SKM-1 (cell line): Measurements from ENCODE around the gene KHDRBS2.

Source experiments
- DNase-seq: peaks from one replicate; lab custom pipeline; 2025; ENCODE audit not compliant: unreplicated experiment; lab: John Stamatoyannopoulos, UW

Gene KHDRBS2

DNA sequence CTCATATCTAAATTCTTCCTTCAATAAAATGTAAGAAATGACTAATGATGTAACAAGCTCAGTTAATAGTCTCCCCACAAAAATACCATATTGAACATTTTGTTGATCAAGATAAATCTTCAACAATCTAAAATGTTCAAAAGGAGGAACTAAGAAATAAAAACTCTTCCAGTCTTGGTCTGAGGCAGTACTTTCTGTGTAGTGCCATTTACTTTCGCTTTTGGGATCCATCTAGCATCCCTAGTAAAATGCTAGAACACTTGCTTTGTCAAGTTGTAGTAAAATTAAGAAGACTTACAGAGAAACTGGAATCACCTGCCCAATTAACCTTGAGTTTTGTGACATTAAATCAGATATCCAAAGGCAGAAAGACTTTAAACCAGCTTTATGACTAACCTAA lies 246.4 kb downstream of the KHDRBS2 start:
- DNase-seq: no peak

DNA sequence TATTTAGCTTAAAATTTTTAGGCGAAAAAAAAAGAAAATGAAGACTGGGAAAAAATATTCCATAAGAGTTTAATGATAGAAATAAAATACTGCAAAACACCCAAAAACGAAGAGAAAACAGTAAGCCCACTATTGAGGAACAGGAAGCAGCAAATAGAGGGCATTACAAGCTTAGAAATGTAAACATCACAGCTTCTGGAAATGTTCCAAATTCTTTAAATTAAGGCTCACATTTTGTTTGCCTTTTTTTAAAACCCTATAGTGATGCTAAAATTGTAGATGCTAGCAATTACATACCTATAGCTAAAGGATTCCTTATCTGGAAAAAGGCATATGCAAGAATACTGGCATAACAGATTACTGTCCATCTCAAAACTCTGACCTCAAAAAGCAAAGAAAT lies 248.6 kb downstream of the KHDRBS2 start:
- no peak for DNase-seq

DNA sequence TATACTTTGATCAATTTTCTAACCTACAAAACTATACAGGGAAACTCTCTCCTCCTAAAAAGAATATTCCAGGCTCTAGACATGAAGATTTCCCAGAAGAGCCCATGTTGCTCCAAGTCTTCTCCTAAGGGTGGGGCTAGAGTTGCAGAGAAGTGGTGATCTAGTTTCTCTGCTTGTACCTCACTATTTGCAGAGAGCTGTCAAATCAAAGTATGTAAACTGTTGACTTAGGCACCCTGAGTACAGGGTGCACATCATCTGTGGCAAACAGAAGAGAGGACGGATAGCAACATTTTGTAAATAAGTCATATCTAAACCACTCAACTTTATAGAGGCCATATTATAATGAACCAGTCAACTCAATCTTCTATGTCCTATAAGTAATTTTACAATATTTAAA lies 250.1 kb downstream of the KHDRBS2 start:
- no peak for DNase-seq

DNA sequence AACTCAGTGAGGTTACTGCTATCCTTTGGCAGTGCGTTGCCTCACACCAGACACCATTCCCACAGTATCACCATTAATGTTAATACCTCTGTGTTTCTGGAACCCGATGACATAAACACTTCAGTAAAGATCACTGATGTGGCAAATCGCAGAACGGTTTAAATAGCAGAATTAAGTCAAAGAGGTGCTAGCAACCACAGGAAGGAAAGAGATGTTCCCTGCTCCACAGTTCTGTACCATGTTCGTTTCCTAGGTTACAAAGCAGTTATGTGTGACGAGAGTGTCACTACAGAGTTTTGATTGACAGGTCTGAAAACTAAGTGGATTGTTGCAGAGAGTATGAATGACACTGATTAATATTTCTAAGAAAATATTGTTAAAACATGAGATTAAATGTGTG lies 272.3 kb downstream of the KHDRBS2 start:
- no peak for DNase-seq

DNA sequence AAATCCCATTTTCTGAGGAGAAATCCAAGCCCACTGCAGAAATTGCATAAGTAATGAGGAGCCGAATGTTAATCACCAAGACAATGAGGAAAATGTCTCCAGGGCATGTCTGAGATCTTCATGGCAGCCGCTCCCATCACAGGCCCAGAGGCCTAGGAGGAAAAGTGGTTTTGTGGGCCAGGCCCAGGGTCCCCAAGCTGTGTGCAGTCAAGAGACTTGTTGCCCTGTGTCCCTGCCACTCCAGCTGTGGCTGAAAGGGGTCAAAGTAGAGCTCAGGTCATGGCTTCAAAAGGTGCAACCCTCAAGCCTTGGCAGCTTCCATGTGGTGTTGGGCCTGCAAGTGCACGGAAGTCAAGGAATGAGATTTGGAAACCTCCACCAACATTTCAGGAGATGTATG lies 276.6 kb downstream of the KHDRBS2 start:
- no peak for DNase-seq

DNA sequence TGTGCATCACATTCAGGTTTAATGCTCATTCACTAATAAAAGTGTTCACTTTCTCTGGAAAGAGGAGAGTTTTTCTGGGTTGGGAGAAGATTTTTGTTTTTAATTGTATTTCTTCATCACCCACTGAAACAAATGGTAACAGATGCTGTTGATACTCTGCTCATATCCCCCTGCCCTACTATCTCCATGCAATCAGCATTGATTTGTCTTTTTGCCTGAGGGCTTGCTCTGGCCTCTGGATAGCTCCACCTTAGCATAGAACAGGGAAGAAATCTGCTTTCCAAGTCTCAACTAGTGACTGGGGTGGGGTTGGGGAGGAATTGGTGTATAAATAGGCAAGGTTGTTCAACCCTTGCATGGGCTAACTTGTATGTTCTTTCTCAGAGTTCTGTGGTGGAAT lies 296.4 kb downstream of the KHDRBS2 start:
- no peak for DNase-seq

DNA sequence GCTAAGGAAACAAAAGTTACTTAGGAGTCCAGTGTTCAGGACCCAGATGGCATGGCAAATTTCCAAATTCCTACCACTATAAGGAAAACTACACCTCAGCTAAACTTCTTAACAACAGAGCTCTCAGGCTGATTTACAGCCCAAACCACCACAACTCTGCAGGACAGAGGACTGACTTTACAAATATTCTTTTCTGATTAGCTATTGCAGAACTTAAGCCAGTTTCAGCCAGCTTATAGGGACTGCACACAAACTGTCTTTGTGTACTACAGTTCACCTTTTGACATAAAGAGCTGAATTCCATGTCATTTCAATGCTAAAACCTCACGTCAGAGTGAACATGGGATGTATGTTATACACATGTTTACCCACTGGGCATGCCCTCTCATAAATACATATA lies 305.4 kb downstream of the KHDRBS2 start:
- no peak for DNase-seq

DNA sequence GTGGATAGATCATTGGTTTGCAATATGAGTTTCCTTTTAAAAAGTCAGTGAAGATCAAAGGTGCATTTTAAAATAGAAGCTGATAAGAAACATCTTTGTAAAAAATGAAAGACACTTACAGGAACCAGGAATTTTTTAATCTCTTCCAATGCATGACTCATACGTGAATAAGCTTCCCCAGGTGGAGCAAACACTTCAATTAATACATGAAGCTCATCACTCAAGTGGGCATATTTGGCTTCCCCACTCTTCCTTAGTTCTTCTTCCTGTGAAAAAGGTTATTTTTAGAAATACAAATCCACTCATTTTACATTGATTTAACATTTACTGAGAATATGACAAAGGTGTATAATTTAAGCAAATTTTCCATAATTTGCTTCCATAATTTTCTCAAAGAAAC lies 308.1 kb downstream of the KHDRBS2 start:
- DNase-seq: no peak

DNA sequence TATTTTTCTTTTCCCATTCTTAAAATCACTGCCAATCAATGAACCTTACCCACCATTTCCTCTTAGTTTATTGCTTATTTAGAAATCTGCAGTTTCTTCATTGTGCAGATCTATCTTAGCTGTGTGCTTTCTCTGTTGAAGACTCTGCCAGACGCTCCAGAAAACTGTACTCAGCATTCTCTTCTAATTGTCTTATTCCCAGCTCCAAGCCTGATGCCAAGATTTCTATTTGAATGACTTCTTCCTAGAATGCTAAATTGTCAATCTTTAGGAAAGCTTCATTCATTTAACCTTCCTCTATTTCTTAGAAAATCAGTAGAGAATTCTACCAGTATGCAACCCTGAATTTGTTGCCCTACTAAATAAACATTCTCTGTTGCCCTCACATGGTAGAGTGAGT lies 308.9 kb downstream of the KHDRBS2 start:
- no peak for DNase-seq

DNA sequence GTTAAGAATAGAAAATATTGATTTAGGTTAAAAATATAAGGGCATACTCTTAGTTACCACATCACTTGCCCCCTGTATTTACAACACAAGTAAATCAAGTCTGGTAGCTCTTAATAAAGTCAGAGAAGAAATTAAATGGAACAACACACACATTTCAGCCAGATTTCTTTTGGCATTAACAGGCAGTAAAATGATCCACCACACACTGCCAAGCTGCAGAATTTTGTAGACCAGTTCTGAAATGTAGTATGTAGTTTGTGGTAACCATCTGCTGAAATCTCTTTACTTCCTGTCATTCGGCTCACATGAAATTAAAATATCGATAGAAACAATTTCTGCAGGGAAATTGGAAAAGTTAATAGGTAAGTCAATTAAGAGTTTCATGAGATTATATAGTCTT lies 326.8 kb downstream of the KHDRBS2 start:
- no peak for DNase-seq

DNA sequence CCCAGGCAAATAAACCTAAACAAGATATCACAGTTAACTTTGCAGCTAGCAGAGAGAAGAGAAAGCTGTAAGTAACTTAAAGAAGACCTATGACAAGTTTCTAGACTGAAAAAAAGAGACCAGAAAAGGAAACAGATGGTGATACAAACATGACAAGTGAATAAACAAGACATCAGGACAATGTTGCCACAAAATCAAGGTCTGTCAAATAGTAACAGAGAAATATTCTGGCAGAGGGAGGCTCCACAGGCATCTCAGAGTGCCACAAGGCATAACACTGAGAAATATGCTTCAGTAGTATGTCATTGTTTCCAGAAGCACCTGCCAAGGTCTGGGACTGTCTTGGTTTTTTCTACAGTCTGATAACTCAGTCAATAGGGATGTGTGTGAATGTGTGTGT lies 332.2 kb downstream of the KHDRBS2 start:
- DNase-seq: no peak

DNA sequence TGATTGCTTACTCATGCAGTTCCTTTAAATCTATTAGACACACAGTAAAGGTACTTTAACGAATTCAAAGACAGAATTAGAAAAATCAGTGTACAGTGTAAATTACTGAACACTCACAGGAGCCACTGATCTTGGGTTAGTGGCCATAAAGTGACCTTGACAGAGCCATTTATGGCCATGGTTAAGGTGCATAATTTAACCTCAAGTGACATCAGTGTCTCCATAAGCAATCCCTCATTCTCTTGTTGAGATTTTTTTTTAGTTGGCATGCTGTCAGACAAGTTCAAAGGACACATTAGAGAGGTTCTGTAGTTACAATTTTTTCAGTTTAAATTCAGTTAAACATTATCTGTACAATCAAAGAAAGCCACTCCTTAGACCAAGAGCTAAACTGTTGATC lies 334.4 kb downstream of the KHDRBS2 start:
- no peak for DNase-seq

DNA sequence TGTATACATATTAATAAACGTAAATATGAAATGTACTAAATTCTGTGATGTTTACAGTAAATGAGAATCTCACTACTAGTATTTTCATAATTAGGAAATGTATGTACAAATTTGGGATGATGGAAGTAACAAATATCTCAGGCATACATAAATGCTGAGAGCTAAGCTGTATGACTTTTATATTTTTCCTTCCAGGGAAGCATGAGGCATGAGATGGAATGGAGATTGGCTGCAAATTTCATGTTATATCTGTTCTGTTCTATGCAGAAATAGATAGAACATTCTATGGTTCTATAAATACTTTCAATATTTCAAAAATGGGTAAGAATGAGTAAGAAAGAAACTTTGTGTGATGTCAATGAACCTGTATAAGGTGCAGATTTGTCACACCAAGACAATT lies 335.2 kb downstream of the KHDRBS2 start:
- no peak for DNase-seq

DNA sequence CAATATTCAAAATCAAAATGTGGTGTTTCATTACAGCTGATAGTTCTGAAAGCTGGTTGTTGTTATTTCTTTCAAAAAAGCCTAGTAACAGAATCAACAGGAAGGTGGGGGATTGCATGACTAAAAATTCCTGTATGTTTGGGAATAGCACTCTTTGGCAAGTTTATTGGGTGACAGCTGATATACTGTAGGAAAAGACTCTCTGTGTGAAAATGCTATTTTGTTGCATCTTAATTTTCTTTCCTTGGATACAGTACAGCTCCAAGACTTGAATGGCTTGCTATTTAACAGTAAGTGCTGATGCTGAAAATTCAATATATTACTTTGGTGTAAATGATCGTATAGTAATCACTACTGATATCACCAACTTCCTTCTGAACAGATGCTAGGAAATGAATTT lies 336.1 kb downstream of the KHDRBS2 start:
- no peak for DNase-seq

DNA sequence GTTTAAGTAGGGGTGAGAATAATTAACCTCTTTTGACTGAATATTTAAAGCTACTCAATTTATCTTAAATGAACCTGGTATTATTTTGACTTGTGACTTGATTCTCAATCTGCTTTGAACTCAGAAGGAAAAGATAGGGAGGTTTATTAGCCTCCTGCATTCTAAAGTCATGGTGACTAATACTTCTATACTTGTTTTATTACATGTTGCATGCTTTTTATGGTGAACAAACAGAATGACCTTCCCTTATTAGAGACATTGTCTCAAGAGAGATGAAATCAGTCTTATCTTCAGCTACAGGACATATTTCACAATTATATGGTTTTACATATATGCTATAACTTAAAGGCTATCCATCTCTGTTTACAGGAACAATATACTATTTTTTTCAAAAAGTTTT lies 336.9 kb downstream of the KHDRBS2 start:
- DNase-seq: no peak

DNA sequence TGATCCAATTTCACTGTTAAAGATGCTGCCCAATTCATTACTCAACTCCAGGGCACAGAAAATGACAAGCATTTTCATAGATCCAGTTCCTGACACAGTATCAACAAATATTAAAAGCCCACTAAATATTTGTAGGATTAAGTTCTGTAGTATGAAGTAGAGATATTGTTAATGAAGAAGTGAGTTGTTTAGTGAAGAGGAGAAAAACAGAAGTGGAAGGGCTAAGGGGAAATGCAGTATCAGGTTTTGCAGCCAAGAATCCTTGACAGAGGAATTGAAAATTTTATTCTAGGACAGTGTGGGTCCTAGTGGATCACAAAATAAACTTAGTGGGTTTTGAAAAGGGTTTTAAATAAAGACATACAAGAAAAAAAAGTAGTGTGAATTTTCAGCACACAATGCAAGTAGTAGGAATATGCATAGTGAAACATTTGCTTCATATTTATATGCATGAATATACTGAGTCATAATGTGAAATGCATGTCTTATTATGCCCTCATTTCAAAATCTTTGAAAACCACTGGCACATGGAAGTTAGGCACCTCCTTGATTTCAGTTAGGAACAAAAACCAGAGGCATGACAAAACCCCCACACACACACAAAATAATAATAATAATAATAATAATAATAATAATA lies 338.6 kb downstream of the KHDRBS2 start:
- no peak for DNase-seq

DNA sequence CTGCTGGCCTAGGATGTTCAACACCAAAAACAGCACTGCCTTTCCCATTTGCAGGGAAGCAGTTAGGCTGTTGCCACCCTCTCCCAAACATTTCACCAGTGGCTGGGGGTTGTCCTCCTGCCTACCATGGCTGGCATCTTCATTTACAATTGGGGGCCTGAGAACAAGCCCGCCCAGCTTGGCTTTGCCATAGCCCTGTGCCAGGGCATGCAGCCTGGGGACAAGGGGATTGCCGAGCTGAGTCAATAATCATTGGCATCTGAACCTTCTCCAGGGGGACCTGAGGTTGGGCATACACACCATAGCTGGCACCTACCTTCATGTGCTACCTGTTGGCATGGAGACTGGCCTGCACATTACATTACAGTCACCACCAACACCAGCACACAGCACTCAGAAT lies 345.1 kb downstream of the KHDRBS2 start:
- DNase-seq: no peak

DNA sequence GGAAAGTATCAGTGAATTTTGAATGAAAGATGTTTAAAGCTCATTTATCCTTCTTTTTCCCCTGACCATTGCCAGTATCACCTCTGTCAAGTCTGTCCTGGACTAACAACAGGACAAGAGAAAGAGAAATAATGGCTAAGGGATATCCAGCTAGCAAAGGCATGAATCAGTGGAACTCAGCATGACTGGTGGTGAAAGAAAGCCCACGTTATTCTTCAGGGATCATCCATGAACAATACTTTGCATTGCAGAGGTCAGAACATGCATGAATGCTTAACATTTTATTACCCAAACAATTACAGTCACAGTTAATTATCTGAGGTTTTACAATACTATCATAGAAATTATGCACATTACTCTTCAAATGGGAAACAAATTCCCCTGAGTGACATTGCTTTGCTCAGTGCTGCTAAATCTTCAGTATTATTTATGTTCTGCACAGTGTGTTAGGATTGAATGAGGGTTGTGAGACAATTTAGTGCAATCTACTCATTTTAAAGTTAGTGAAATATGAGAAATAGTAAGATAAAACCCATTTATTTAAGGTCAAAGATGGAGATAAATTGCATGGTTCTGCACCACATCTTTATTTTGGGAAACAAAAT lies 350.7 kb downstream of the KHDRBS2 start:
- DNase-seq: no peak

DNA sequence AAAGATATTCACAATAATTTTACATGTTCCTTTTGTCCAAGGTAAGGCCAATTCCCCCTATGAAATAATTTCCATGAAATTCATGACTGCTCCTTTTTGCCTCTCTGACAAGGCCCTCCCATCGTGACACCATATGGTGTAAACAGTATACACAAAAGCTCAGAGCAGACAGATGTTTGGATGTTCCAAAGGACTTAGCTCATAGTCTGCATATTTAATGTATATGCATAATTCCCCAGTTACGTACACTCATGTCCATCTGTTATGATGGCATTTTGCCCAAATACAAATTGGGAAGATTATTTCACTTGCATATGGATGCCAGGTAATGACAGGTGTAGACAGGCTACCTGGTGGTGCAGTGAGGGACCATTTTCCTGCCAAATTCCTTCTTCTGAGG lies 376.5 kb downstream of the KHDRBS2 start:
- DNase-seq: no peak

DNA sequence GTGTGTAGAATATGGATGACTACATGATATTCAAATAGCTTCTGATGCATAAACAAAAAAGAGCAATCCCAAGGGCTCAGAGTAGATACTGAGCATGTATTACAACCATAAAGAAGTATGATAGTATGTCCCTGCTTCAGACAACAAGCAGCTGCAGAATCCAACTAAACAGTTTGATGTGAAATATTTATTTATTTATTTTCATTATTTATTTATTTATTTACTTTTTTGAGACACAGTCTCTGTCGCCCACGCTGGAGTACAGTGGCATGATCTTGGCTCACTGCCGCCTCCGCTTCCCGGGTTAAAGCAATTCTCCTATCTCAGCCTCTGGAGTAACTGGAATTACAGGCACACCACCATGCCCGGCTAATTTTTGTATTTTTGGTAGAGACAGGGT lies 384.3 kb downstream of the KHDRBS2 start:
- DNase-seq: no peak

DNA sequence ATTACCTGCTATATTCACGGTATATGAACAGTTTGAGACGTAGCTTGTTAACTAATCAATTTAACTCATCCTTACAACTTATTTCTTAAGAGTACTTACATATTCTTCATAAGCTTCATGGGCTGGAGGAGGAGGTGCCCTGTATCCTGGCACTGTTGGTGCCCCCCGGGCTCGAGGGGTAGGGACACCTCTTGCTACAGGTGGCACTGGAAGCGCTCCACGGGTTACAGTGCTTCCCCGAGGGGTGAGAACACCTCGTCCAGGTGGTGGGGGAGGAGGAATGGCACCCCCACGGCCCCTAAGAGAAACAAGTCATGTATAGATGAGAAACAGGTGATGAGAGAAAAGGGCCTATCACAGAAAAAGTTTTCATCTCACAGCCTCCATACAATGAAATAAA lies 391.5 kb downstream of the KHDRBS2 start:
- DNase-seq: no peak

DNA sequence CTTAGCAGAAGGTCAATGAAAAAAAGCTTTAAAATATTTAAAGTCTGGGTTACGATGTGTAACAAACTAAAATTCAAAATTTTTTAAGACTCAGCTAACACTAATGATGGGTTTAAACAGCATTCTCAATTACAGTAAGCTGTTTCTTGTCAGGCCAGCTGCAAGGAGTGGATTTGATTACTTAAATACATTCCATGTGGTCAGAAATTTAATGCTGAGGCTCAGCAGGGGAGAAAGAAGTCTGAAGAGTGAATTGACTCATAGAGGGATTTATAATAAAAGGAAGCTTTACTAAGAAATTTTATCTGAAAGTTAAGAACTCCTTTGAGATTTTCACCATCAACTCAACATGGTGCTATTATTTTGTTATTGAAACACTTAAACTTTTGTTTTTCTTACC lies 398.6 kb downstream of the KHDRBS2 start:
- DNase-seq: no peak

DNA sequence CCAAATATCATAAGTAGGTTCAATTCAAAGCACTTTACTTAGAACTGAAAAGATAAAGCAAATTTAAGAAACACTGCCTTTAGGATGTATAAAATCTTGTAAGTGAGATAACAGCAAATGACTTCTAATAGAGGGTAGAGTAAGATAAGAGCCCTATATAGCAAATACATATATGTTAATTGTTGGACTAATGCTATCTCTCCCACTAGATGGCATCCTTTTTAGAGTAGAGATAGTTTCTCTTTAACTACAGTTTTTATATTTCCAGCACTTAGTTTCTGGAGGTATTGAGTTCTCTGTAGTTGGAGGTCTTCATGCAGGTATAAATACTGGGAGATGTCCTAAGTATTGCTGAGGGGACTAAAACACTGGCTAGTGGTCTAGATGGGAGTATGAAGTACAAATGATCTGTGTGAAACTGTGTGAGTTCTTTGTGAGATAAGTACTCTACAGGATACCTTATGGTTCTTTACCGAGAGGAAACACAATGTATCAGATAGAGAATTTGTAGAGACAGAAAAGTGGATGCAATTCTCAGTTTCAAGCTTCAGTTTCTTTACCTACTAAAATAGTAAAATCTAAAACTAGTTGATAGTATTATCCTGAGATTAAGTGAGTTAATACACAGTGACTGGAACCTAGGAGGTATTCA lies 399.3 kb downstream of the KHDRBS2 start:
- no peak for DNase-seq
